WTC11 (cell line): ENCODE data around the gene GPR17. TPM values are rescaled to one million over a fixed set of nuclear protein-coding genes. Genes with fewer than 3 reads are reported as not detected.

Source experiments
- ATAC-seq: fragments of 200-7000 bp; cut with Tn5 transposase; 2 replicates; pipeline ENCODE4 v1.10.0; 2021; ENCODE audit warnings: mild to moderate bottlenecking, moderate library complexity
- CTCF ChIA-PET: fragments of 300-600 bp; sonication (Branson Sonifier 250); formaldehyde crosslinking; loops from one replicate; lab custom pipeline; 2021; ENCODE audit warnings: antibody characterized with exemption; lab: Charles Lee
- POLR2A ChIA-PET: fragments of 350-600 bp; sonication (Branson Sonifier 250); formaldehyde crosslinking; loops from one replicate; lab custom pipeline; 2021; ENCODE audit warnings: antibody characterized with exemption; lab: Charles Lee
- DNase-seq: peaks from one replicate; pipeline ENCODE4 v3.0.0; 2021; ENCODE audit warnings: low spot score
- H3K27ac Mint-ChIP-seq: 2 replicates; pipeline ENCODE4 v1.8.0; 2021; ENCODE audit warnings: mixed read lengths
- H3K27me3 Mint-ChIP-seq: 2 replicates; pipeline ENCODE4 v1.8.0; 2021; ENCODE audit warnings: low read depth, mild to moderate bottlenecking, moderate library complexity, mixed read lengths
- H3K36me3 Mint-ChIP-seq: 2 replicates; pipeline ENCODE4 v1.8.0; 2021; ENCODE audit warnings: mixed read lengths
- H3K4me1 Mint-ChIP-seq: 2 replicates; pipeline ENCODE4 v1.8.0; 2022; ENCODE audit warnings: mixed read lengths
- H3K4me3 Mint-ChIP-seq: 2 replicates; pipeline ENCODE4 v1.8.0; 2021; ENCODE audit warnings: mild to moderate bottlenecking, moderate library complexity, mixed read lengths
- H3K9me3 Mint-ChIP-seq: 2 replicates; pipeline ENCODE4 v1.8.0; 2021; ENCODE audit warnings: mixed read lengths
- AR ChIP-seq: fragments of 250-450 bp; sonication (Bioruptor Pico); IDR thresholded peaks from 2 replicates; pipeline ENCODE4 v1.9.0; 2021; ENCODE audit warnings: mild to moderate bottlenecking
- FOXP1 ChIP-seq: sonication (generic); formaldehyde crosslinking; IDR thresholded peaks from 2 replicates; pipeline ENCODE4 v1.8.0; 2022; ENCODE audit warnings: missing genetic modification reagents, mild to moderate bottlenecking, moderate library complexity, borderline replicate concordance
- JUN ChIP-seq: sonication (generic); formaldehyde crosslinking; IDR thresholded peaks from 2 replicates; pipeline ENCODE4 v1.8.0; 2023; ENCODE audit warnings: mild to moderate bottlenecking, missing genetic modification reagents
- MAX ChIP-seq: sonication (generic); formaldehyde crosslinking; IDR thresholded peaks from 2 replicates; pipeline ENCODE4 v1.8.0; 2022; ENCODE audit warnings: mild to moderate bottlenecking, missing genetic modification reagents
- NFE2L1 ChIP-seq: sonication (generic); formaldehyde crosslinking; IDR thresholded peaks from 2 replicates; pipeline ENCODE4 v1.8.1; 2023; ENCODE audit warnings: missing genetic modification reagents
- NFYB ChIP-seq: sonication (generic); formaldehyde crosslinking; conservative IDR thresholded peaks from 2 replicates; pipeline ENCODE4 v1.8.0; 2022; ENCODE audit warnings: low read depth, missing genetic modification reagents
- NR2C2 ChIP-seq: sonication (generic); formaldehyde crosslinking; IDR thresholded peaks from 2 replicates; pipeline ENCODE4 v1.8.0; 2022; ENCODE audit warnings: mild to moderate bottlenecking, missing genetic modification reagents
- PRRX2 ChIP-seq: fragments of 250-450 bp; sonication (Bioruptor Pico); IDR thresholded peaks from 2 replicates; pipeline ENCODE4 v1.8.0; 2021; ENCODE audit warnings: mild to moderate bottlenecking
- STAT6 ChIP-seq: sonication (generic); formaldehyde crosslinking; conservative IDR thresholded peaks from 2 replicates; pipeline ENCODE4 v1.8.1; 2023; ENCODE audit warnings: mild to moderate bottlenecking, low read depth, missing genetic modification reagents, moderate library complexity
- TEAD1 ChIP-seq: sonication (generic); formaldehyde crosslinking; IDR thresholded peaks from 2 replicates; pipeline ENCODE4 v1.8.0; 2022; ENCODE audit warnings: mild to moderate bottlenecking, missing genetic modification reagents
- ZBTB43 ChIP-seq: sonication (generic); formaldehyde crosslinking; IDR thresholded peaks from 2 replicates; pipeline ENCODE4 v1.8.1; 2023; ENCODE audit warnings: mild to moderate bottlenecking, missing genetic modification reagents
- ZNF219 ChIP-seq: sonication (generic); formaldehyde crosslinking; IDR thresholded peaks from 2 replicates; pipeline ENCODE4 v1.8.0; 2023; ENCODE audit warnings: missing genetic modification reagents, mild to moderate bottlenecking, borderline replicate concordance
- ZNF281 ChIP-seq: sonication (generic); formaldehyde crosslinking; IDR thresholded peaks from 2 replicates; pipeline ENCODE4 v1.8.0; 2023; ENCODE audit warnings: mild to moderate bottlenecking, missing genetic modification reagents
- ZNF317 ChIP-seq: sonication (generic); formaldehyde crosslinking; IDR thresholded peaks from 2 replicates; pipeline ENCODE4 v1.8.1; 2023; ENCODE audit warnings: low read depth, mild to moderate bottlenecking, moderate library complexity, missing genetic modification reagents, borderline replicate concordance
- total RNA-seq: library from RNA; stranded (reverse); gene quantifications from 3 replicates; pipeline ENCODE4 v1.2.3, GENCODE V29; 2021
- TF ChIP-seq, protein P1 (sequence below): sonication (generic); formaldehyde crosslinking; IDR thresholded peaks from 2 replicates; pipeline ENCODE4 v1.8.0; 2022; ENCODE audit warnings: mild to moderate bottlenecking, missing genetic modification reagents
- TF ChIP-seq, protein P2 (sequence below): sonication (generic); formaldehyde crosslinking; IDR thresholded peaks from 2 replicates; pipeline ENCODE4 v1.8.1; 2022; ENCODE audit warnings: low read depth, missing genetic modification reagents, borderline replicate concordance
- TF ChIP-seq, protein P3 (sequence below): fragments of 250-450 bp; sonication (Bioruptor Pico); IDR thresholded peaks from 2 replicates; pipeline ENCODE4 v2.1.2; 2022; ENCODE audit warnings: mild to moderate bottlenecking, moderate library complexity
- TF ChIP-seq, protein P4 (sequence below): fragments of 250-450 bp; sonication (Bioruptor Pico); IDR thresholded peaks from 2 replicates; pipeline ENCODE4 v1.8.0; 2021; ENCODE audit warnings: mild to moderate bottlenecking

The GPR17 gene
- total RNA-seq, 1 experiment from 2014 or later = not detected

GRCh38 chr2:127634066-127634617 is 11.8 kb upstream of the GPR17 start:
- Mint-ChIP-seq H3K36me3 (no peaks in the 10 kb centered on the region), H3K4me1 (peaks cover 11% of the 10 kb centered on the region), H3K4me3 (no peak overlapping the region), H3K27me3 (no peaks in the 10 kb centered on the region), H3K27ac (no peak overlapping the region), H3K9me3 (no peaks in the 10 kb centered on the region)
- no peak for DNase-seq
- TF ChIP-seq NFE2L1 (CRISPR knock-in tag) (no peak), TEAD1 (CRISPR knock-in tag) (no peak), AR (CRISPR knock-in tag) (no peak), STAT6 (no peak), MAX (CRISPR knock-in tag) (no peak), ZBTB43 (CRISPR knock-in tag) (no peak), ZNF317 (CRISPR knock-in tag) (no peak), PRRX2 (CRISPR knock-in tag) (no peak), NFYB (no peak), NR2C2 (no peak), ZNF219 (CRISPR knock-in tag) (no peak), FOXP1 (CRISPR knock-in tag) (no peak), ZNF281 (CRISPR knock-in tag) (no peak), JUN (CRISPR knock-in tag) (no peak)
- TF ChIP-seq, protein P1, sequence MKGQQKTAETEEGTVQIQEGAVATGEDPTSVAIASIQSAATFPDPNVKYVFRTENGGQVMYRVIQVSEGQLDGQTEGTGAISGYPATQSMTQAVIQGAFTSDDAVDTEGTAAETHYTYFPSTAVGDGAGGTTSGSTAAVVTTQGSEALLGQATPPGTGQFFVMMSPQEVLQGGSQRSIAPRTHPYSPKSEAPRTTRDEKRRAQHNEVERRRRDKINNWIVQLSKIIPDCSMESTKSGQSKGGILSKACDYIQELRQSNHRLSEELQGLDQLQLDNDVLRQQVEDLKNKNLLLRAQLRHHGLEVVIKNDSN (CRISPR knock-in tag) = no peak
- TF ChIP-seq, protein P2, sequence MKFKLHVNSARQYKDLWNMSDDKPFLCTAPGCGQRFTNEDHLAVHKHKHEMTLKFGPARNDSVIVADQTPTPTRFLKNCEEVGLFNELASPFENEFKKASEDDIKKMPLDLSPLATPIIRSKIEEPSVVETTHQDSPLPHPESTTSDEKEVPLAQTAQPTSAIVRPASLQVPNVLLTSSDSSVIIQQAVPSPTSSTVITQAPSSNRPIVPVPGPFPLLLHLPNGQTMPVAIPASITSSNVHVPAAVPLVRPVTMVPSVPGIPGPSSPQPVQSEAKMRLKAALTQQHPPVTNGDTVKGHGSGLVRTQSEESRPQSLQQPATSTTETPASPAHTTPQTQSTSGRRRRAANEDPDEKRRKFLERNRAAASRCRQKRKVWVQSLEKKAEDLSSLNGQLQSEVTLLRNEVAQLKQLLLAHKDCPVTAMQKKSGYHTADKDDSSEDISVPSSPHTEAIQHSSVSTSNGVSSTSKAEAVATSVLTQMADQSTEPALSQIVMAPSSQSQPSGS = no peak
- TF ChIP-seq, protein P3, sequence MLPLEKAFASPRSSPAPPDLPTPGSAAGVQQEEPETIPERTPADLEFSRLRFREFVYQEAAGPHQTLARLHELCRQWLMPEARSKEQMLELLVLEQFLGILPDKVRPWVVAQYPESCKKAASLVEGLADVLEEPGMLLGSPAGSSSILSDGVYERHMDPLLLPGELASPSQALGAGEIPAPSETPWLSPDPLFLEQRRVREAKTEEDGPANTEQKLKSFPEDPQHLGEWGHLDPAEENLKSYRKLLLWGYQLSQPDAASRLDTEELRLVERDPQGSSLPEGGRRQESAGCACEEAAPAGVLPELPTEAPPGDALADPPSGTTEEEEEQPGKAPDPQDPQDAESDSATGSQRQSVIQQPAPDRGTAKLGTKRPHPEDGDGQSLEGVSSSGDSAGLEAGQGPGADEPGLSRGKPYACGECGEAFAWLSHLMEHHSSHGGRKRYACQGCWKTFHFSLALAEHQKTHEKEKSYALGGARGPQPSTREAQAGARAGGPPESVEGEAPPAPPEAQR (CRISPR knock-in tag) = no peak
- TF ChIP-seq, protein P4, sequence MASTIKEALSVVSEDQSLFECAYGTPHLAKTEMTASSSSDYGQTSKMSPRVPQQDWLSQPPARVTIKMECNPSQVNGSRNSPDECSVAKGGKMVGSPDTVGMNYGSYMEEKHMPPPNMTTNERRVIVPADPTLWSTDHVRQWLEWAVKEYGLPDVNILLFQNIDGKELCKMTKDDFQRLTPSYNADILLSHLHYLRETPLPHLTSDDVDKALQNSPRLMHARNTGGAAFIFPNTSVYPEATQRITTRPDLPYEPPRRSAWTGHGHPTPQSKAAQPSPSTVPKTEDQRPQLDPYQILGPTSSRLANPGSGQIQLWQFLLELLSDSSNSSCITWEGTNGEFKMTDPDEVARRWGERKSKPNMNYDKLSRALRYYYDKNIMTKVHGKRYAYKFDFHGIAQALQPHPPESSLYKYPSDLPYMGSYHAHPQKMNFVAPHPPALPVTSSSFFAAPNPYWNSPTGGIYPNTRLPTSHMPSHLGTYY (CRISPR knock-in tag) = no peak
- ChIA-PET POLR2A (no interaction called here), CTCF (no interaction called here)
- ATAC-seq = no peak
